Mesothelial cell of epicardium (in vitro differentiated cells): ENCODE results near the gene DDR1. TPM values are rescaled to one million over a fixed set of nuclear protein-coding genes. Genes with fewer than 3 reads are reported as not detected.

Experiments used
- DNase-seq, 2 experiments: peaks; one replicate each; pipeline ENCODE4 v3.0.0; 2021; ENCODE audit warnings: low spot score in 2 of 2; ENCODE audit not compliant: unreplicated experiment in 2 of 2
- H3K27ac Mint-ChIP-seq: 2 replicates; pipeline ENCODE4 v1.8.0; 2021; ENCODE audit warnings: mixed read lengths
- H3K27me3 Mint-ChIP-seq: 2 replicates; pipeline ENCODE4 v1.8.0; 2021; ENCODE audit warnings: low read depth, mixed read lengths
- H3K36me3 Mint-ChIP-seq: 2 replicates; pipeline ENCODE4 v1.8.0; 2021; ENCODE audit warnings: mixed read lengths
- H3K4me1 Mint-ChIP-seq: 2 replicates; pipeline ENCODE4 v1.8.0; 2021; ENCODE audit warnings: mixed read lengths
- H3K4me3 Mint-ChIP-seq: 2 replicates; pipeline ENCODE4 v1.8.0; 2021; ENCODE audit warnings: mild to moderate bottlenecking, moderate library complexity, mixed read lengths
- H3K9me3 Mint-ChIP-seq: 2 replicates; pipeline ENCODE4 v1.8.0; 2021; ENCODE audit warnings: mixed read lengths
- CTCF ChIP-seq: fragments of 200-600 bp; sonication (generic); IDR thresholded peaks from one replicate; pipeline ENCODE4 v1.5.0; 2021; ENCODE audit warnings: antibody characterized with exemption; ENCODE audit not compliant: unreplicated experiment
- microRNA-seq: library from miRNA; unstranded; fragments of <30 nt; microRNA quantifications from one replicate; pipeline ENCODE4 v1.2.0, GENCODE V29; 2021; ENCODE audit warnings: inconsistent platforms, mixed read lengths
- total RNA-seq: library from RNA; stranded (reverse); gene quantifications from 3 replicates; pipeline ENCODE4 v1.2.1, GENCODE V29; 2021

DDR1 gene
- total RNA-seq, 1 donor from 2014 or later, result 351 TPM

GRCh38 chr6:30948811-30949210 is 64.5 kb downstream of the DDR1 start:
- Mint-ChIP-seq H3K27me3 (peaks cover 60% of the 10 kb centered on the region), H3K36me3 (no peaks in the 10 kb centered on the region)
- no peak for TF ChIP-seq CTCF

More at GRCh38 chr6:30948811-30949210, 64.5 kb downstream of the DDR1 start:
- Mint-ChIP-seq H3K4me1 (no peaks in the 10 kb centered on the region), H3K4me3 (no peak overlapping the region), H3K9me3 (peaks cover 20% of the 10 kb centered on the region), H3K27ac (no peak overlapping the region)
- DNase-seq, result no peak

Small RNA genes lying within 50 kb of the gene (microRNA-seq; reads per million reads assigned to microRNA genes)
- gene MIR4640, result 4.4 reads per million, percentile 15 among the genes with 10 or more reads in this experiment

Other genes with a start within 250 kb of the DDR1 start
- gene C6orf136, start 237.4 kb upstream of the DDR1 start, total RNA-seq, result 12.0 to 15.8 TPM (median 15.0 TPM) in 3 replicates
- gene DHX16, start 211.5 kb upstream of the DDR1 start, total RNA-seq, result 23.5 to 26.7 TPM (median 25.2 TPM) in 3 replicates
- 28.8 to 30.6 TPM (median 29.5 TPM) in 3 replicates for gene PPP1R18, start 197.9 kb upstream of the DDR1 start, total RNA-seq
- 34.6 to 40.2 TPM (median 36.1 TPM) in 3 replicates for gene NRM, start 193.5 kb upstream of the DDR1 start, total RNA-seq
- gene MDC1, start 167.2 kb upstream of the DDR1 start, total RNA-seq, result 49.7 to 51.9 TPM (median 49.8 TPM) in 3 replicates
- 1,084 to 1,110 TPM (median 1,094 TPM) in 3 replicates for gene TUBB, start 164.2 kb upstream of the DDR1 start, total RNA-seq
- 96.5 to 101 TPM (median 99.8 TPM) in 3 replicates for gene FLOT1, start 141.8 kb upstream of the DDR1 start, total RNA-seq
- gene IER3, start 140.0 kb upstream of the DDR1 start, total RNA-seq, result 131 to 136 TPM (median 134 TPM) in 3 replicates
- gene GTF2H4, start 23.7 kb downstream of the DDR1 start, total RNA-seq, result 62.1 to 65.4 TPM (median 62.2 TPM) in 3 replicates
- gene VARS2, start 29.7 kb downstream of the DDR1 start, total RNA-seq, result 62.1 to 70.6 TPM (median 67.4 TPM) in 3 replicates
- not detected in 3 replicates for gene SFTA2, start 47.7 kb downstream of the DDR1 start, total RNA-seq
- not detected in 3 replicates for gene MUCL3, start 56.5 kb downstream of the DDR1 start, total RNA-seq
- gene MUC21, start 99.2 kb downstream of the DDR1 start, total RNA-seq, result not detected in 3 replicates
- gene MUC22, start 126.0 kb downstream of the DDR1 start, total RNA-seq, result not detected in 3 replicates
- not detected in 3 replicates for gene C6orf15, start 228.1 kb downstream of the DDR1 start, total RNA-seq
- gene PSORS1C1, start 230.3 kb downstream of the DDR1 start, total RNA-seq, result 0.29 to 1.1 TPM (median 0.72 TPM) in 3 replicates
- gene CDSN, start 235.9 kb downstream of the DDR1 start, total RNA-seq, result not detected in 3 replicates